HG03565 (cell line): Measurements from ENCODE around the gene RPAP2.

ENCODE experiments used
- ATAC-seq: cut with Tn5 transposase; IDR thresholded peaks from one replicate; pipeline ENCODE4 v1.9.1; 2021; ENCODE audit warnings: mild to moderate bottlenecking, moderate library complexity; ENCODE audit not compliant: unreplicated experiment

The RPAP2 gene

DNA sequence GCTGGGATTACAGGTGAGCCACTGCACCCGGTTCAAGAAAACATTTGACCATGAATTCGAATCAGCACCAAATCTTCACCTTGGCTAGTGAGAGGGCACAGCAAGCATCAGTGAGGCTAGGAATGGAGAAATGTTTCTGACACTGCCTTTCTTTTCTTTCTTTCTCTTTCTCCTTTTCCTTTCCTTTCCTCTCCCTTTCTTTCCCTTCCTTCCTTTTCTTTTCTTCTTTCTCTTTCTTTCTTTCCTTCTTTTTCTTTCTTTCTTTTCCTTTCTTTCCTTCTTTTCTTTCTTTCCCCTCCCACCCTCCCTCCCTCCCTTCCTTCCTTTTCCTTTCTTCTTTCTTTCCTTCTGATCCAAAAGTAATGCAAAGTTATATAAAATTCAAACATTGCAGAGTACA is 147.0 kb downstream of the RPAP2 start:
- ATAC-seq = no peak

DNA sequence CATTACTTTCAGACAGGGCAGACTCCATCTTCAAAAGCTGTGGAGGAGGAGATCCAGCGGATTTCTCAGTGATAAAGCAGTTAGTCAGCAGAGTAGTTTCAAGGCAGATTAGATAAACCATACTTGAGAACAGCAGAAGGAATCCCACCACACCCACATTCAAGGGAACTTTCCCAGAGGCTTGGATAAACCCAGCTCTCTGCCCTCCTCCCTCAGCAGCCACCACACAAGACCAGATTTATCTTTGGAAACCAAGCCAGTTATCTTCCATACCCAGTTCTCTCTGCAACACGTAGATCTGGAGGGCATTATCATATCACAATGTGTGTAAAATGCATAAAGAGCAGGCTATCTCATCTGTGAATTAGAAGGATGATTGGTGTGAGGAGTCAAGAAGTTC is 147.7 kb downstream of the RPAP2 start:
- ATAC-seq = no peak

DNA sequence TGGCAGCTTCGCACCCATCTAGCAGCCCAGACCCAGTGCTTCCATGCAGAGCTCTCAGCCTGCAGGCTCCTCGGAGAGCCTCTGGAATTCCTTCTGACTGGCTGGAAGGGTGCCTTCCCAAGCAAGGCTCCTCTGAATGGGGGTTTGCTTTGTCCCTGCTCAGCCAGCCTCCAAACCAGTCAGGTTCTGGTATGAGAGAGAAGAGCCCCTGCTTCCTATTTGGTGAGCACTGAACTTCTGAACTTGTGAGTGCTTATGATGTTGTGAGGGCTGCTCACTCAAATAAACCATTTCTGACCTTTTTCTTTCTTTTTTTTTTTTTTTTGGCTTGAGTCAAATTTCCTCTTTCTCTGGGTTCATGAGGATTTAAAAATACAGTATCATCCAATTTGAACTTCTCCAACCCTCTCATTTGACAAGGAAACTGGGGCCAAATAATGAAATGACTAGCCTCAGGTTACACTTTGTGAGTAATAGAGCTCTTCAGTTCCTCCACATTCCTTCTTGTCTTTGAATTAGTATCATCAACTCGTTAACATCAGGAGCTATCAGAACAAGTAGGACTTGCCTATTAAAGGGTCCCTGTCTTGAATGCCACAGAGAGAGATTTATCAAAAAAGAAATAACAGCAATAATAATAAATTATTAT is 148.3 kb downstream of the RPAP2 start:
- no peak for ATAC-seq

DNA sequence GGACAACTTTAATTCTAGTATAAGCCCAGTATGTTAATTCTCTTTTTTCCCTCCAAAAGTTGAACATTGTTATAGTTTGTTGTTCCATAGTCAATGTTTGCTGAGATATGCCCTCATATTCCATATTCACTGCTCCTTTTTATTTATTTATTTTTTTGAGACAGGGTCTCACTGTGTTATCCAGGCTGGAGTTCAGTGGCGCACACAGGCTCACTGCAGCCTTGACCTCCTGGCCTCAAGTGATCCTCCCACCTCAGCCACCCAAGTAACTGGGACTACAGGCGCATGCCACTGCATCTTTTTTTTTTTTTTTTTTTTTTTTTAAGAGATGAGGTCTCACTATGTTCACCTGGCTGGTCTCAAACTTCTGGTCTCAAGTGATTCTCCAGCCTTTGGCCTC is 149.1 kb downstream of the RPAP2 start:
- ATAC-seq = no peak
